Stomach smooth muscle (tissue), 2 donors: ENCODE results near the gene PCLAF.

Source experiments
- H3K27ac ChIP-seq: one replicate; pipeline ENCODE4 v1.7.0; 2013; ENCODE audit warnings: mild to moderate bottlenecking, low read length, inconsistent platforms
- H3K27me3 ChIP-seq, 2 donors: one replicate each; pipeline ENCODE4 v1.7.0; 2013; ENCODE audit warnings: low read length in 2 of 2; ENCODE audit not compliant: insufficient read depth in 2 of 2, control insufficient read depth in 1 of 2
- H3K36me3 ChIP-seq, 2 donors: one replicate each; pipeline ENCODE4 v1.7.0; 2013; ENCODE audit warnings: low read length in 2 of 2; ENCODE audit not compliant: control insufficient read depth in 2 of 2, insufficient read depth in 2 of 2
- H3K4me1 ChIP-seq: one replicate; pipeline ENCODE4 v1.7.0; 2013; ENCODE audit warnings: low read length; ENCODE audit not compliant: control insufficient read depth, insufficient read depth
- H3K4me3 ChIP-seq, 2 donors: one replicate each; pipeline ENCODE4 v1.7.0; 2013; ENCODE audit warnings: low read length in 2 of 2
- H3K9ac ChIP-seq, 2 donors: one replicate each; pipeline ENCODE4 v1.7.0; 2013; ENCODE audit warnings: low read length in 2 of 2, mild to moderate bottlenecking in 1 of 2
- H3K9me3 ChIP-seq, 2 donors: one replicate each; pipeline ENCODE4 v1.7.0; 2013; ENCODE audit warnings: low read length in 2 of 2; ENCODE audit not compliant: control insufficient read depth in 2 of 2
- donor health status: healthy.
- donor health status: Pancreatic carcinoma.

The PCLAF gene, protein sequence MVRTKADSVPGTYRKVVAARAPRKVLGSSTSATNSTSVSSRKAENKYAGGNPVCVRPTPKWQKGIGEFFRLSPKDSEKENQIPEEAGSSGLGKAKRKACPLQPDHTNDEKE

DNA sequence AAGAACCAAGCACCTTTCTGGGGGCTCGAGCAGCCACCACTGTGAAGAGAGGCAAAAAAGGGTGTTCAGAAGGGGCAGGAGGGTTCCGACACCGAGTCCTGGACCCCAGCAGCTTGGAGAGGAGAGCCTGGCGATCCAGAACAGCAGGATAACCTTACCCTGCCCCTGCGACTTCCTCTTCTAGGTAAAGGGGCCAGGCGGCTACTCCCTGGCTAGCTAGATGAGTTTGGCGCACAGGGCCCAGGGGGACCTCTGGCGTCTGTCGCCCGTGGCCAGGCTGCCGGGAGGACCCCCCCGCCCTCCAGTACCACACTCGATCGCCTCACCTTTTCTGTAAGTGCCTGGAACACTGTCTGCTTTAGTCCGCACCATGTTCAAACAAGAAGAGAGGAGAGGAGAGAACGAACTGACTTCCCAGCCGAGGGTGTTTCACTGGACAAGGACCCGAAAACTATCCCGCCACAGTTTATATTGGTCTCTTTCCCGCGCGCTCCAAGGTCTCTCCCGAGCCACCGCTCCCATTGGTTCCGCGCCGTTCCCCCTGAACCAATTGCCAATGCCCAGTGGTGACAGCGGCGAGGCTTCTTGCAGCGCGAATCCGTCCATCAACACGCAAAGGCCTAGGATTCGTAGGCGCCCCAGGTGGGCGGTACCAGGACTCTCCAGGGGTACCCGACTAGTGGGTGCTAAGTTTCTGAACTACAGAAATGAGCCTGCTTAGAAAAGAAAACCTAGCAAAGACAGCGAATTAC lies at the start of gene PCLAF:
TSS of gene PCLAF (minus strand) at position 442 of the 752 bp plus-strand sequence. CDS start at position 372, 70 bp downstream.
- no peaks in the 10 kb centered on the region for H3K36me3 ChIP-seq
- no peaks in the 10 kb centered on the region for H3K27me3 ChIP-seq
- peaks cover 8% of the 10 kb centered on the region for H3K4me1 ChIP-seq
- H3K9me3 ChIP-seq, result no peaks in the 10 kb centered on the region
- H3K4me3 ChIP-seq, result peak within 1 kb of the TSS; percentile 72 to 80
- H3K27ac ChIP-seq, result no peak within 1 kb of the TSS
- H3K9ac ChIP-seq, result peak within 1 kb of the TSS; percentile 51

DNA sequence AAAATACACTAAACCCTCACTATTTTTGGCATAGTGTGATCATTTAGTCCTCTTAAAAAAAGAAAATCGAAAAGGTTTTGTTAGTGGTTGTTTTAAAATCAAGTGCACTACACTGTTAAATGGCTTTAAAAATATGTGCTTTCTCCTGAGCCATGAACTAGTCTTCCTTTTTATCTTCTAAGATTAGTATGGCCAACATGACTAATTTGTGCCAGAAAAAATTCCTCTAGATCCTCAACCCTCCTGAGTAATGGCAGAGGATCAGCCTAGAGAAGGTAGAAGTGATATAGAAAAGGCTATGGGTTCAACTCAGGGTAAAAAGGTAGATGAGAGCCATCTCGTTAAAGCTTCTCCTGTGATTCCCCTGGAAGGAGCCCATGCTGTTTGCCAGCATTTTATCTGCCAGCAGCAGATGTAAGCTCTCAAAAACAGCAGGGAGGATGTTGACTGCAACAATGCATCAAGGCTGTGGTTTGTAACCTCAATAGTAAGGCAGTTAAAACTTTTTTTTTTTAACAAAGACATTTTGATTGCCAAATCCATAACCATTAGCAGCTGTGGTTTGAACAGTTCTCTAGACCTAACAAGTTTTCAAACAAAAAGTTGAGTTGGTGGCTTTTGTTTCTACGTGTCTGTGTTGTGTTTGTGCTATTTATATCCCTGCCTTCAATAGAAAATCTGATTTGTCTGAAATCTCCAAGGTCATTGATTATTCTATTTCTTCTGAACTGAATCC lies 48.9 kb upstream of the PCLAF start:
- H3K4me1 ChIP-seq, result no peaks in the 10 kb centered on the region
- peaks cover under 1 to 9% of the 10 kb centered on the region in 2 donors for H3K36me3 ChIP-seq
- no peak overlapping the region for H3K4me3 ChIP-seq
- no peaks in the 10 kb centered on the region for H3K9me3 ChIP-seq
- H3K27ac ChIP-seq, result no peak overlapping the region
- H3K9ac ChIP-seq, result no peak overlapping the region
- no peaks in the 10 kb centered on the region for H3K27me3 ChIP-seq

DNA sequence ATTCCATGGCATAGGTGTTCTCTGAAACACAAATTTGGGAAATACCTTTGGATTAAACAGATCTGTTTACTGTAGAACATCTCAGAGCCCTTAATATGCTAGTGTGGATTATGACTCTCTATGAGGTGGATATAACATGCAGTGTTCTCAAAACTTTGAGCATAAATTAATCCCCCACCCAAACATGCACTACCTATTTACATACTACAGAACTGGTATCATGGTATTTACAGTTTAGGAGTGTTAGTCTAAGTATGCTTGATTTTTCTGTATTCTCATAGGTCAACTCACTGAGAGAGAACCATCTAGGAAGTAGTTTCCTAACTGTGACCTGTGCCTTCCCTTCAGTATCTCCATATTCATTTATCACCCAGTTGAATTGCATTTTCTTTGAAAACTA lies 48.2 kb upstream of the PCLAF start:
- Histone ChIP-seq H3K4me3 (no peak overlapping the region), H3K27me3 (no peaks in the 10 kb centered on the region), H3K9me3 (no peaks in the 10 kb centered on the region), H3K4me1 (no peaks in the 10 kb centered on the region), H3K36me3 (peaks cover 5 to 9% of the 10 kb centered on the region in 2 donors), H3K27ac (no peak overlapping the region), H3K9ac (no peak overlapping the region)

DNA sequence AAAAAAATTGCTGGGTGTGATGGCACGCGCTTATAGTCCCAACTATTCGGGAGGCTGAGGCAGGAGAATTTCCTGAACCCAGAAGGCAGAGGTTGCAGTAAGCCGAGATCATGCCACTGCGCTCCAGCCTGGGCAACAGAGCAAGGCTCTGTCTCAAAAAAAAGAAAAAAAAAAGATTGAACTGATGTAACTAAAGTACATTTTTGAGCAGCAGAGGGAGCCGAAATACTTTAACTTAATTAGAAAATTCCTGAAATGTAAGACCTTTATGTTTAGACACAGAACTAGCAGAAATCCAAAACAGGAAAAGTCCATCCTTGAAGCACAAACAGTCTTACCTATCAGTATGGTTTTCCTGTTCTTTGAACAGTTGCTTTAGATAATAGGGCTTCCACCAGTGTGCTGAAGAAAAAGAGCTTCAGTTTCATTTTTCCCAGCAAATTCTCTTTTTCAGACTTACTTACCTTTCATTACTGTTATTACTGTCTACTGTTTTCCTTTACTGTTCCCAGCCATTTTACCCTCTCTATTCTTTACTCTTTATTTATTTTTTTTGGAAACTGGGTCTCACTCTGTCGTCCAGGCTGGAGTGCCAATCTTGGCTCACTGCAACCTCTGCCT lies 45.7 kb upstream of the PCLAF start:
- Histone ChIP-seq H3K9me3 (no peaks in the 10 kb centered on the region), H3K27me3 (no peaks in the 10 kb centered on the region), H3K36me3 (peaks cover 13 to 14% of the 10 kb centered on the region in 2 donors), H3K4me1 (no peaks in the 10 kb centered on the region), H3K9ac (no peak overlapping the region), H3K27ac (no peak overlapping the region), H3K4me3 (no peak overlapping the region)

DNA sequence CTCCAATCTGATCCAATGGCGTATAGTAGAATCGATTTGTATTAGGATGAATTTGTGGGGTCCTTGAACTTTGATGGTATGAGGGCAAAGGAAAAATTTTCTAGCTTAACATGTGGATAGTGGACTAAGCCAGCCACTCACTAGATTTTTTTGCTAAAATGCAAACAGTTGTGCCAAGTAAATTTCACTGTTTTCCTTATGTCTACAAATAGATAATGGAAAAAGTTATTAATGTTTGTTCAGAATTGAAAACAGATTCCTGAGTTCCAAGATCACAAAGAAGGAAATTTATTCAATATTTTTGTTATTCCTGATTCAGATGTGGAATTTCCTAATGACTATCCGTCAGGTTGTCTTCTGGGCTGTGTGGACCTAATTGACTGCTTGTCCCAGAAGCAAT lies 44.0 kb upstream of the PCLAF start:
- no peaks in the 10 kb centered on the region for H3K9me3 ChIP-seq
- no peaks in the 10 kb centered on the region for H3K27me3 ChIP-seq
- no peak overlapping the region for H3K4me3 ChIP-seq
- H3K4me1 ChIP-seq, result no peaks in the 10 kb centered on the region
- H3K36me3 ChIP-seq, result peaks cover 14 to 18% of the 10 kb centered on the region in 2 donors
- no peak overlapping the region for H3K9ac ChIP-seq
- no peak overlapping the region for H3K27ac ChIP-seq

DNA sequence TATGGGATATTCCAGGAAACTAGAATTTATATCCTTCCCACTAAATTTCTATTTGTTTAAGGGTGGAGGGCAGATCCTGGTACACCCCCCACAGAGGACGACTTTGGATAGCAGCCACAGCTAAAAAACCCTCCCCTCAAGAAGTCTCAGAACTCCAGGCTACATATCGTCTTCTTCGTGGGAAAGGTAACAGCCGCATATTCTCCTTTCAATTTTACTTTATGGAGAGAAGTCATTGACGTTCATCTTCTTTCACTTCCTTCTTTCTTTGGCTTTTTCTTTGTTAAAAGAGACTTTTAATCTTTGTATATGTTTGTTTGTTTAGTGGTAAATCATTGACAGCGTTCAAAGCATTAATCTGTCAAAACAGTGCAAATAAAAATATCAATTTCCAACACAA lies 42.7 kb upstream of the PCLAF start:
- Histone ChIP-seq H3K4me1 (no peaks in the 10 kb centered on the region), H3K9ac (no peak overlapping the region), H3K9me3 (no peaks in the 10 kb centered on the region), H3K27me3 (no peaks in the 10 kb centered on the region), H3K4me3 (no peak overlapping the region), H3K27ac (no peak overlapping the region), H3K36me3 (peaks cover 14 to 21% of the 10 kb centered on the region in 2 donors)

DNA sequence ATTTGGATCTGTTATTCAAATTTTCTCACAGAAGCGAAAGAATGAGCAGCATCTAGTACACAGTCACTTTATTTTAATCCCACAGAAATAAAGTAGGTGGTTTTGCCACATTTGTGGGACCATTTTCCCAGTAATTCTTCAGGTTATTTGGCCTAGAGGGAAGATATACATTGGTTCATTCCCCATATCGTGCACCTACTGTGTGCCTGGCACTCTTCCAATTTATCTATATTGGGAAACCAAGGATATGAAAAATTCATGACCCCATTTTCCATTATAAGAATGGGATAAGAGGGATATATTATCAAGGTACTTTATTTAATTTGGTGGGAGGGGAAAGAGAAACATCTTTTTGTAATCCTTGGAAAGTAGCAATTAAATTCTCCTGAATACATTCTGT lies 41.5 kb upstream of the PCLAF start:
- no peak overlapping the region for H3K4me3 ChIP-seq
- H3K36me3 ChIP-seq, result peaks cover 15 to 28% of the 10 kb centered on the region in 2 donors
- H3K27ac ChIP-seq, result no peak overlapping the region
- H3K4me1 ChIP-seq, result no peaks in the 10 kb centered on the region
- no peaks in the 10 kb centered on the region for H3K27me3 ChIP-seq
- no peaks in the 10 kb centered on the region for H3K9me3 ChIP-seq
- H3K9ac ChIP-seq, result no peak overlapping the region

DNA sequence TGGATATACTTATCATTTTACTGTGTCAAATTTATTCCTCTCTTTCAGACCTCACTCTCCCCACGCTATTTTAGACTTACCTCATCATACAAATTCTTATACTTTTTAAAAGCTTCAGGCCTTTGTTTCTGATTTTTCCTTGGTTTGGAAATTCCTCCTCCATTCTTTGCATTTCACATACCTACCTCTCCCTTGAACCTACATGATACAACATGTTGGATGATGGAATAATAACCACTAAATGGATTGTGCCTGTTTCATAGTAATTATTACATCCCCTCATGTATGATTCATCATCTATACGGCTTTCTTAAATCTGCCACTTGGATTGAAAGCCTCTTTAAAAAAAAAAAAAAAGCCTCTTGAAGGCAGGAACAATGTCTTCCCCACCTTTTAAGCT lies 31.0 kb upstream of the PCLAF start:
- no peaks in the 10 kb centered on the region for H3K4me1 ChIP-seq
- H3K4me3 ChIP-seq, result no peak overlapping the region
- no peak overlapping the region for H3K27ac ChIP-seq
- H3K36me3 ChIP-seq, result peaks cover 19 to 24% of the 10 kb centered on the region in 2 donors
- H3K9ac ChIP-seq, result no peak overlapping the region
- H3K9me3 ChIP-seq, result no peaks in the 10 kb centered on the region
- H3K27me3 ChIP-seq, result no peaks in the 10 kb centered on the region

DNA sequence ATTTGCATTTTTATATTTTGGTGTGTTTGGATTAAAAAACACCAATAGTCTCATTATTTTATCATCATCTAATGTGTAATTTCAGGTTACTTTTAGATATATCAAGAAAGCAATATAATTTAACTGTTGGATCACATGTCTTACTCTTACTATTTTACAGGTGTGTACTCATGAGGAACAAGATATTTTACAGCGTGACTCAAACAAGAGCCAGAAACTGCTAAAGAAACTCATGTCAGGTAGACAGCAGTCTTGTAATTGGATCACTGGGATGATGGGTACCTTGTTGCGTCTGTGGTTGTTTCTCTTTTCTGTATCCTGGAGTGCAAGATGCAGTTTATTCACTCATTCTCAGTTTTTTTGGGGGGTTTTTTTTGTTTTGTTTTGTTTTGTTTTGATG lies 19.3 kb upstream of the PCLAF start:
- Histone ChIP-seq H3K27me3 (no peaks in the 10 kb centered on the region), H3K27ac (no peak overlapping the region), H3K36me3 (peaks cover 32 to 46% of the 10 kb centered on the region in 2 donors), H3K4me3 (no peak overlapping the region), H3K9me3 (no peaks in the 10 kb centered on the region), H3K4me1 (no peaks in the 10 kb centered on the region), H3K9ac (no peak overlapping the region)

DNA sequence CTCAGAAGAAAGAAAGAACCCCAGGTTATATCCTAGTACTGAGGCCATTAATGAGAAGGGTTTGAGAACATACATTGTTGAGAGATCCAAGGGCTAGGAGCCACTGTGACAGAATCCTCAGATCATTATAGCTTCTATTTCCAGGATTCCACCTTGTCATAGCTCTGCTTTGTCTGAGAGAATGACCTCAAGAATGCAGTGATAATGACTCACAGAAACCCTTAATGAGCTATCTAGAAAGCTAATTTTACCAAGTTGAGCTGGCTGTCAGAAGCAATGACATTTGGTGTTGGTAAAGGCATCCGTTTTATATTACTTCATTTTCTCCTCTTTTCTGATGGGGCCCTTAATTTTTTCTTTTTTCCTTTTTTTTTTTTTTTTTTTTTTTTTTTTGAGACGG lies 17.3 kb upstream of the PCLAF start:
- Histone ChIP-seq H3K9ac (no peak overlapping the region), H3K27ac (no peak overlapping the region), H3K4me3 (no peak overlapping the region), H3K9me3 (no peaks in the 10 kb centered on the region), H3K4me1 (no peaks in the 10 kb centered on the region), H3K36me3 (peaks cover 39 to 44% of the 10 kb centered on the region in 2 donors), H3K27me3 (no peaks in the 10 kb centered on the region)
